ENCODE data around the gene CBX2. TPM values are rescaled to one million over a fixed set of nuclear protein-coding genes. Genes with fewer than 3 reads are reported as not detected.

Gene CBX2
- total RNA-seq, 2 donors from 2014 or later: 2.4 to 5.6 TPM

DNA sequence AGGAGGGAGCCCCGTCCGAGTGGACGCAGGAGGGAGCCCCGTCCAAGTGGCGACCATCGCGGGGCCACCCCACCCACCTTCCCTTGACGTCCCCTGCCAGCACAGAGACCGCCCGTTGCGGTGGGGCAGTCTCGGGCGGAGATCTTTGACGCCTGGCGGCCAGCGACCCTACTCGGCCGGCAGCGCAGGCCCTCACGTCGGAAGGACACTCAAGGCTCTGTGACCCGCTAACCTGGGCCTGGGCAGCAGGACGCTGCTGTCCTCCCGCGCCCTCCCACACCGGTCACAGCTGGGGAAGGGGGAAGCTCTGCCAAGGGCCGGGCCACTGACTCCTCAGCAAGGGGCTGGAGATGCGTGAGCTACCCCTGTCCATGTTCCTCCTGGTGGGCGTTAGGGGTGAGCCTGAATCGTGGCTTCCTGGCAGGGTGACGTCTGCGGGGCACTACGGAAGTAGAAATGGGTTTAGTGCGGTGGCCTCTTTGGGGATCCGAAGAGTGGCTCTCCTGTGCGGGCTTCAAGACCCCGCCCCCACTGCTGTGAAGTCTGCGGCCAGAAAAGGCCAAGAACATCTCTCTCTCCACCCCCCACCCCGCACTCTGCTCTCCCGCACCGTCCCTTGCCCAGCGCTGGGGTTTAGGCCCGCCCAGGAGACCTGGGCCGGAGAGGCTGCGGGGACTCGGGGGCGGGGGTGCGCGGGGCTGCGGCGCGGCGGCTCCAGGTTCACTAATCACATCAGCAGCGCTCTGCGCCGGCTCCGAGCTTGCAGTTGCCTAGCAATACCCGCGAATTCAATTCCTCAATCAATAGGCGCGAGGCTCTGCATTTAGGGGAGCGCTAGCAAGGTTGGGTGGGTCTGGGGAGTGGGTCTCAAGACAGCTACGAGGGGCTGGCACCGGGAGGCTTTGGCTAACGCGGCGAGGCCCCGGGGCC is 13.1 kb downstream of the CBX2 start:
- no peak overlapping the region for H3K27ac Mint-ChIP-seq
- peak overlapping the region; percentile 24 to 56 for H3K4me3 Mint-ChIP-seq
- ATAC-seq (replicated peaks in 1 of 2) (peak; percentile 21 to 29), DNase-seq (no peak)
- peaks cover 5% of the 10 kb centered on the region for H3K4me1 Mint-ChIP-seq (ENCODE audit: low read depth)
- peaks cover 42% of the 10 kb centered on the region for H3K27me3 Mint-ChIP-seq (ENCODE audit: low read depth)
- no peaks in the 10 kb centered on the region for H3K9me3 Mint-ChIP-seq
- no peaks in the 10 kb centered on the region for H3K36me3 Mint-ChIP-seq (ENCODE audit: insufficient read depth in 2 of 2)

DNA sequence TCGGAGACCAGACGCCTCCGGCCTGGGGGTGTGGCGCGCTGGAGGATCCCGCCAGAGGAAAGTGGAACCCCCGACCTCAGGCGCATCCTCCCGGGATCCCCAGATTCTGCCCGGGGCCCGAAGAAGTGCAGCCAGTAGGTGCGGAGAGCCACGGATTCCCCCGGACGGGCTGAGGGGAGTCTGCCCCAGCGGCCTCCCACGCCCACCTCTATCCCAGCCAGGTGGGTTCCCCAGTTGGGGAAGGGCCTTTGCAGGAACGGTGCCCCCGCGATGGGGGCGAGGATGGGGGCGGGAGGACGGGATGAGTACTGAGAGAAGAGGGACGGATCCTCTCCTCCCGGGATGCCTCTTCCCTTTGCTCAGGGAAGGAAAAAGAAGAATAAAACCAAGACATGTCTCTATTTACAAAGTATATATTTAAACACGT is 13.8 kb downstream of the CBX2 start:
- Mint-ChIP-seq H3K4me1 (ENCODE audit: low read depth) (peaks cover 10% of the 10 kb centered on the region), H3K27ac (no peak overlapping the region)

DNA sequence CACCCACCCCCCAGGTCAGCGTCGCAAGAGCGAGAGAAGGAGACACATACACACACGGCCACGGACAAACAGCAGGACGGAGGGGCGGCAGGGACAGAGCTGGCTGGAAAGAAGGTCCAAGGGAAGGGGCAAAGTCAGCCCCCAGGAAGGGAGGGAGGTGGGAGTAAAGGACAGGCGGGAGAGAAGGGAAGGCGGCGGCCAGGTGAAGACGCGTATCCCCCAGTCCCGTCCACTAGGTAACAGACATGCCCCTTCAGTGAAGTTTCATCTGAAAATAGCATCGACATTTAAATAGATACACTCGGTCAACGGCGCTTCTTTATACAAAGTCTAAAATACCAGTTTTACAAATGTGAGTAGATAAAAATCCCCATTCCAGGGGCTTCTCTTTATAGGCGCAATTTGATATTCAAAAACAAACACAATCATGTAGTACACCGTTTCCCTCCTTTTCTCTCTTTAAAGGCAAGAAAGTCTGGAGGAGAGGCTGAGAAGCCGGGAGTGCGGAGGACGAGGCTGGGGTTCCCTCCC is 14.5 kb downstream of the CBX2 start:
- Mint-ChIP-seq H3K27me3 (ENCODE audit: low read depth) (peaks cover 32% of the 10 kb centered on the region), H3K36me3 (ENCODE audit: insufficient read depth in 2 of 2) (peaks cover 0 to 2% of the 10 kb centered on the region in 2 donors), H3K4me1 (ENCODE audit: low read depth) (peaks cover 10% of the 10 kb centered on the region), H3K9me3 (no peaks in the 10 kb centered on the region), H3K27ac (no peak overlapping the region), H3K4me3 (no peak overlapping the region)
- ATAC-seq (replicated peaks in 1 of 2) (no peak), DNase-seq (no peak)

More for the DNA sequence above, 13.8 kb downstream of the CBX2 start:
- Mint-ChIP-seq H3K27me3 (ENCODE audit: low read depth) (peaks cover 39% of the 10 kb centered on the region), H3K36me3 (ENCODE audit: insufficient read depth in 2 of 2) (no peaks in the 10 kb centered on the region), H3K4me3 (no peak overlapping the region), H3K9me3 (no peaks in the 10 kb centered on the region)
- DNase-seq (no peak), ATAC-seq (replicated peaks in 1 of 2) (no peak)

DNA sequence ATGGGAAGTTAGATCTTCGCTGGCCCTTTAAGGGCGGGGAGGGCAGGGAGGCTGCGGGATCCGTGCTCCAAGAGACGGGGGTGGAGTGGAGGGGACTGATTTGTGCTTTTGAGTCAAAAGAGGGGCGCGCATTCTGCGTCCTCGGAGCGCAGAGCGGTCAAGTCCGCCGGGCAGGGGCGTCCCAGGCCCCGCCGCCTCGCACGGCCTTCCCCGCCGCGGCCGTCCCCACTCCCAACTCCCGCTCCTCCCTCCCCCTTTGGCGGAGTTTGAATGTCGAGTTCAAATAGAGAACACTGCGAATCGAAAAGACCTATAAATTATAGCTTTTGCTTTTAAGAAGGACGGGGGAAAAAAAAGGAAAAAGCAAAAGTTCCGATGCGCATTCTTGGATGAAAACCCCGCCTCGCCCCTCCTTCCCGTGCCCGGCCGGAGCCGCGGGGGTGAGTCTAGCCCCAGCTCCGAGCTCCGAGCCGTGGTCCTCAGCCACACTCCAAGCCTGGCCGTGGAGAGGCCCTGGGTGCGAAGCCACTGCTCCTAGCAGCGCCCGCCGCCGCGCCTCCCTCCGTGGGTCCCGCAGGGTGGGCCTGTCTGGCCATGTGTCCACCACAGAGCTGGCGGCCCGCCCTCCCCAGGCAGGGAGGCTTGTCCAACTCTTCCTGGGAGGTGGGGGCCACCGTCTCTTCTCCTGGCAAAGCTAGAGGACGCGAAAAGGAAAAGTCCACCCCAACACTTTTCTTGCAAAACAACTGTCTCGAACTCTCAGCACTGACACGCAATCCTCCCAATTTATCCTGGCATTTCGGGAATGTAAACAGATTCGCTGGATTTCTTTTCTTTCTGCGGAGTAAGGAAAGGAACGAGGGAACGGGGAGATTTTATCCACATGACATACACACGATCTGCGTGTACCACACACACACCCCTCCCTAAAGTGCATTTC is 15.3 kb downstream of the CBX2 start:
- H3K4me1 Mint-ChIP-seq (ENCODE audit: low read depth): peaks cover 10% of the 10 kb centered on the region
- no peak overlapping the region for H3K4me3 Mint-ChIP-seq
- no peak for ATAC-seq (replicated peaks in 1 of 2)
- no peaks in the 10 kb centered on the region for H3K9me3 Mint-ChIP-seq
- DNase-seq: no peak
- H3K27ac Mint-ChIP-seq: no peak overlapping the region
- peaks cover 25% of the 10 kb centered on the region for H3K27me3 Mint-ChIP-seq (ENCODE audit: low read depth)
- peaks cover 0 to 2% of the 10 kb centered on the region in 2 donors for H3K36me3 Mint-ChIP-seq (ENCODE audit: insufficient read depth in 2 of 2)

DNA sequence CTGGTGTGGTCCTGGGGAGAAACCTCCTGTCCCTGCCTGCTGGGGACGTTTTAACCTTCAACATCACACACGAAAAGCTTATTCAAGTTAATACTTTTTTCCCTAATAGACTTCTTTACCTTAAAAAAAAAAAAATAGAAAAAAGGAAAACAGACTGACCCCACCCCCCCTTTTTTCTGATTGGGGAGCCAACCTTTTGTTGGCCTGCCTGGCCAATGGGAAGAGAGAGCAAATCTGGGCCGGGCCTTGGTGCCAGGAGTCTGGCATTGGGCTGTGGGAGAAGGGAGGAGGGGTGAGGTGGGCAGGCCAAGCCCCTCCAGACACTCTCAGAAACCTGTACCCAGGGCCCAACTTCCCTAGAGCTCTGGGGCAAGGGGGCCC is 16.0 kb downstream of the CBX2 start:
- Mint-ChIP-seq H3K4me3 (no peak overlapping the region), H3K9me3 (no peaks in the 10 kb centered on the region), H3K4me1 (ENCODE audit: low read depth) (peaks cover 16% of the 10 kb centered on the region), H3K36me3 (ENCODE audit: insufficient read depth in 2 of 2) (peaks cover 0 to 4% of the 10 kb centered on the region in 2 donors), H3K27me3 (ENCODE audit: low read depth) (peaks cover 25% of the 10 kb centered on the region), H3K27ac (no peak overlapping the region)
- DNase-seq (no peak), ATAC-seq (replicated peaks in 1 of 2) (no peak)

DNA sequence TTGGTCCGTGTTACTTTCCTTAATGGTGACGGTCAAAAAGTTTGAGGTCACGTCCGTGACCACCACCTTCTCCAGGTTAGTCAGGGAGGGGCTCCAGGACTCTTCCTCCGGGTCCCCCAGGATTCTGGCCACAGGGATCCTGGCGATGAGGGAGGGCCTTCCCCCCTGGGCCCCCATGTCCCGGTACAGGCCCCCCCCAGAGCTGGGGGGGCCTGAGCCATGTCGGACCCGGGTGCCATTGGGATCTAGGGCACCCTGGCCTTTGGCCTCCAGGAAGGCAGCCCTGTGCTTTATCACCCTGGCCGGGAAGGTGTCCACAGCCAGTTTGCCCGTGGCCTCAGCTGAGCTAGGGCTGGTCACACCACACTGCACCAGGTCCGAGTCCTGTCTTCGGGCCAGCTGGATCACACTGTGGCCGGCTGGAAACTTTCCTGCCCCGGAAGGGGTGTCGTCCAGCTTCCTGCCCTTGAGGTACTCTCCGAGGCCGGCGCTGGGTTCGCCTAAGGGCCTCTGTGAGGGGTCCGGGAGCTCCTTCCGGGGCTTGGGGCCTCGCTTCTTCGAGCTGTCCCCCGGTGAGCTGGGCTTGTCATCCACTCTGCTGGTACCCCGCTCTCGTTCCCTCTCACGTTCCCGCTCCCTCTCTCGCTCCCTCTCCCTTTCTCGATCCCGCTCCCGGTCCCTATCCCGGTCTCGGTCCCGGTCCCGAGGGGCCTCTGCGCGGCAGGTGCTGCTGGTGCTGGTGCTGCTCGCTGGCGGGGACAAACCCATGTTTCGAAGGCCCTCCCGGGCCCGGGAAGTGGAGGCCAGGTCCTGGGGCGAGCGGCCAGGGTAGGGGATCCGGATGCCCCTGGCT is 16.9 kb downstream of the CBX2 start:
- ATAC-seq (replicated peaks in 1 of 2) (no peak), DNase-seq (no peak)
- H3K36me3 Mint-ChIP-seq (ENCODE audit: insufficient read depth in 2 of 2): peaks cover 0 to 7% of the 10 kb centered on the region in 2 donors
- H3K27me3 Mint-ChIP-seq (ENCODE audit: low read depth): peaks cover 28% of the 10 kb centered on the region
- no peaks in the 10 kb centered on the region for H3K9me3 Mint-ChIP-seq
- H3K4me3 Mint-ChIP-seq: no peak overlapping the region
- peaks cover 26% of the 10 kb centered on the region for H3K4me1 Mint-ChIP-seq (ENCODE audit: low read depth)
- H3K27ac Mint-ChIP-seq: no peak overlapping the region

DNA sequence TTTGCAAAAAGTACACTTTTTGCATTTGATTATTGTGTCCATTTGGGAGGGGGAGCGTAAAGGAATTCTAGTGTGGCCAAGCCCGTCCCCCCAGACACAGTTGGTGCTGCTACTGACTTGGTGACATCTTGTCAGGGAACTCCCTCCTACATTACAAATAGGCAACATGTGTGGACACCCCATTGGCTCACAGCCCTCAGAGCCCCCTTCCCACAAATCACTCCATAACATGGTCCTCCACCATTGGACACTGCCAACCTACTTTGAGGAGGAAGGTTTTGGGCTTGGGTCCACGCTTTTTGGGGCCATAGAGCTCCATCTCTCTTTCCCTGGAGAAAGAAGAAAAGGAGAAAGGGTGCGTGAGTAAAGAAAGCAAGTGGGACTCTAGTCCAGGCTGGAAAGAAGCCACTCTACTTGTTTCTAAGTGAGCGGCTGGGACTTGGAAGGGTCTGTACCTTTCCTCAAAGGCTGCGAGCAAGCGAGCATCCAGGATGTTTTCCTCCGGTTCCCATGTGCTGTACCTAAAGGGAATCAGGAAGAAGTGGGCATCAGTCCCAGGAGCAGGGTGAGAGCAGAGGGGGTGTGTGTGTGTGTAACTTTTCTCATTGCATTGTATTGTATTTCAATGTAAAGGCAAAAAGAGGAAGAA is 18.0 kb downstream of the CBX2 start:
- Mint-ChIP-seq H3K4me1 (ENCODE audit: low read depth) (peaks cover 36% of the 10 kb centered on the region), H3K9me3 (no peaks in the 10 kb centered on the region), H3K4me3 (peak overlapping the region; percentile 77 to 84), H3K27ac (no peak overlapping the region), H3K27me3 (ENCODE audit: low read depth) (peaks cover 33% of the 10 kb centered on the region), H3K36me3 (ENCODE audit: insufficient read depth in 2 of 2) (peaks cover 0 to 7% of the 10 kb centered on the region in 2 donors)
- ATAC-seq (replicated peaks in 1 of 2) (no peak), DNase-seq (no peak)

DNA sequence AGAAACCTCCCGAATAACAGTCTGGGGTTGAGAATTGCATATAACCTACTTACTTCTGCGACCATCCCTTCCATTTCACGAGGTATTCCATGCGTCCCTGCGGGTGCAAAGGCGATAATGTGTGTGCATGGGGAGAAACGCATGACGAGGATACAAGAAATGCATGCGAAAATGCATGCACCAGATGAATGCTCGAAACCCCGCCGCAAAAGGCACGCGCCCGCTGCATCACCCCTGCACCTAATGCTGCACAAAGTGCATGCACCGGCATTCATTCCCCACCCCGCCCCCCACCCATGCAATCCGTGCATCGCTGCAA is 18.5 kb downstream of the CBX2 start:
- H3K36me3 Mint-ChIP-seq (ENCODE audit: insufficient read depth in 2 of 2): peaks cover 0 to 7% of the 10 kb centered on the region in 2 donors
- DNase-seq (no peak), ATAC-seq (replicated peaks in 1 of 2) (no peak)
- H3K4me1 Mint-ChIP-seq (ENCODE audit: low read depth): peaks cover 36% of the 10 kb centered on the region
- no peaks in the 10 kb centered on the region for H3K9me3 Mint-ChIP-seq
- peaks cover 29% of the 10 kb centered on the region for H3K27me3 Mint-ChIP-seq (ENCODE audit: low read depth)
- no peak overlapping the region for H3K27ac Mint-ChIP-seq
- peak overlapping the region; percentile 77 to 84 for H3K4me3 Mint-ChIP-seq

DNA sequence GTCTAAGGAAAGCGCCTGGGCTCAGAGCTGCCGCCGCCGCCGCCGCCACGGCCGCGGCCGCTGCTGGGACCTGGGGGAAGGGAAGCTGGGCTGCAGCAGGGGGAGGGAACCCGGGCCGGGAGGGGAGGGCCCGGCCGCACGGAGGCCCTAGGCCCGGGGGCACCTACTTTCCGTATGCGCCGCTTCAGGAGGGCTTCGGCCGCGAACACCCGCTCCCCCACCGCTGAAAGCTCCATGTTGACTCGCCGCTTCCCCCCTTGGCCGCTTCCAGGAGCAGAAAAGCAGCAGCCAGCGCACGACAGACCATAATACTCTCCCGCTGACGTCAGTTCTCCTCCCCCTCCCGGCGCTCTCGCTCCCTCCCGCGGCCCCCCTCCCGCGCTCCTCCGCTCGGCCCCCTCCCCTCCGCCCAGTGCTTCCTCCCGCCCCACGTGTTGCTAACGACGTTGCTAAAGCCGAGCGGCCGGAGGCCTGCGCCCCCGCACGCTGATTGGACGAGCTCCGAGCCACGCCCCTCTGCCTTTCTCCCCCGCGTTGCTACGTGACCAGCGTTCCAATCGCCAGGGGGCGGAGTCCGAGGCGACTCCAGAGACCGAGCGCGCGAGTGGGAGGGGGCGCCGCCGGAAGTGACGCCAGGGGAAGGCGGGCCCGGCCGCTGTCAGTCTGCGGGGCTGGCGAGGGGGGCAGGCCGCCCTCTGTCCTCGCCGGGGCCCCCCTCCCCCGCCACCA is 19.0 kb downstream of the CBX2 start, which contains the start of gene CBX8:
Gene CBX8, minus strand, starts transcription at position 315 of the 729 bp plus-strand sequence. Its CDS starts 79 bp downstream, at position 236.
- H3K27ac Mint-ChIP-seq: peak within 1 kb of the TSS; percentile 64
- DNase-seq (peak; percentile 100), ATAC-seq (replicated peaks in 1 of 2) (peak; percentile 87)
- H3K4me1 Mint-ChIP-seq (ENCODE audit: low read depth): peaks cover 41% of the 10 kb centered on the region
- H3K4me3 Mint-ChIP-seq: peak within 1 kb of the TSS; percentile 77 to 86
- H3K36me3 Mint-ChIP-seq (ENCODE audit: insufficient read depth in 2 of 2): peaks cover 2 to 7% of the 10 kb centered on the region in 2 donors
- H3K27me3 Mint-ChIP-seq (ENCODE audit: low read depth): peaks cover 35% of the 10 kb centered on the region
- no peaks in the 10 kb centered on the region for H3K9me3 Mint-ChIP-seq

DNA sequence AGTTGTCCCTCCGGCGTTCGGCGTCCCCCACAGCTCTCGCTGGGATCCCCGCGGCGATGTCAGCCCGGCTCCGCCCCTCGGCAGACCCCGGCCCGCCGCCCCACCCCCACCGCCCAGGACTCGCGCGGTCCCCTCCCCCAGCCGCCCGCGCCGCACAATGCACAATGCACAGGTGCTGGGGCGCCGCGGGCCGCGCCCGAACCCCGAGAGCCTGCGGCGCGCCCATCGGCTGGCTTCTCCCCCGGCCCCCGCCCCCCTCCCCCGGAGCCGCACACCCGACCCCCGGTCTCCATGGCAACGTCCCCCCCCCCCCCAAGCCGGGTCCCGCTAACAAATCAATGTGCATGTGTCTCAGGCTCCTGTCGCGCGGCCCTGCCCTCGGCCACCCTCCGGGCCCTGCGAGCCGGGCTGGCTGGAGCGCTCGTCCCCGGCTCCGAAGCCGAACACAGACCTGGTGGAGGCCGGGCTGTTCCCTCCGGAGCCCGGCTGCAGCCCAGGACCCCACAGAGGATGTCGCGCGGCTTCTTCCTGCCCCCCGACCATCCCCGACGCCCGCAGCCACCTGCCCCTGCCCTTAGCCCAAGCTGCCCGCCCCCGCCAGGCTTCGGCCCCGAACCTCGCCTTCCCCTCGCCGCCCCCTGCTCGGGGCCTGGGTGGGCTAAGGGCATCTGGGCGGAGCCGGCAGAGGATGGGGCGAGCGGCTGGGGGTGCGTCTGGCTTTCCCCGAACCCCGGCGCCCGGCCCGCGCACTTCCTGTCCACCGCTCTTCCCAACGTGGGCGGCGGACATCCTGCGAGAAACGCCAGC is 19.7 kb downstream of the CBX2 start:
- Mint-ChIP-seq H3K27me3 (ENCODE audit: low read depth) (peaks cover 40% of the 10 kb centered on the region), H3K4me1 (ENCODE audit: low read depth) (peaks cover 42% of the 10 kb centered on the region), H3K36me3 (ENCODE audit: insufficient read depth in 2 of 2) (peaks cover 2 to 7% of the 10 kb centered on the region in 2 donors), H3K9me3 (no peaks in the 10 kb centered on the region), H3K27ac (no peak overlapping the region), H3K4me3 (peak overlapping the region; percentile 77 to 86)
- DNase-seq: no peak
- peak; percentile 32 to 36 for ATAC-seq (replicated peaks in 1 of 2)
